H1 (cell line): ENCODE measurements around the gene FBLN2.

Source experiments
- CTCF ChIP-seq, 3 experiments: IDR thresholded peaks; 1 replicate in 2 of 3; 2 replicates in 1 of 3; pipeline versions ENCODE4 v1.5.1 to v1.6.1; 2011; ENCODE audit warnings: low read length in 3 of 3, mild to moderate bottlenecking in 3 of 3, inconsistent platforms in 2 of 3, low read depth in 1 of 3, moderate library complexity in 1 of 3; ENCODE audit not compliant: insufficient read depth in 1 of 3; ENCODE audit errors: control extremely low read depth in 1 of 3
- EZH2 ChIP-seq: fragments of 200-600 bp; sonication (generic); IDR thresholded peaks from 2 replicates; pipeline ENCODE4 v1.7.1; 2012; ENCODE audit warnings: low read depth, mild to moderate bottlenecking, moderate library complexity, low read length, inconsistent platforms; ENCODE audit not compliant: severe bottlenecking
- GTF2F1 ChIP-seq: IDR thresholded peaks from 2 replicates; pipeline ENCODE4 v1.6.1; 2012; ENCODE audit warnings: low read depth, low read length, improper control_type of control experiment, borderline replicate concordance
- HDAC2 ChIP-seq, 2 experiments: fragments of 300-600 bp in 1 of 2; sonication (generic) in 1 of 2; IDR thresholded peaks; 2 replicates each; pipeline ENCODE4 v1.6.1; 2011 to 2012; ENCODE audit warnings: low read depth in 2 of 2, low read length in 2 of 2, mild to moderate bottlenecking in 2 of 2, moderate library complexity in 2 of 2, borderline replicate concordance in 1 of 2, inconsistent platforms in 1 of 2
- POLR2A ChIP-seq, 2 experiments: IDR thresholded peaks; 1 replicate in 1 of 2; 2 replicates in 1 of 2; pipeline ENCODE4 v1.6.1; 2011; ENCODE audit warnings: low read depth in 2 of 2, low read length in 2 of 2, mild to moderate bottlenecking in 2 of 2; ENCODE audit errors: control extremely low read depth in 1 of 2
- SIN3A ChIP-seq, 2 experiments: IDR thresholded peaks in 1 of 2; conservative IDR thresholded peaks in 1 of 2; 2 replicates each; pipeline ENCODE4 v1.6.1; 2011 to 2012; ENCODE audit warnings: low read length in 2 of 2, improper control_type of control experiment in 1 of 2, low read depth in 1 of 2, mild to moderate bottlenecking in 1 of 2
- TEAD4 ChIP-seq: IDR thresholded peaks from 2 replicates; pipeline ENCODE4 v1.6.1; 2012; ENCODE audit warnings: low read depth, low read length, inconsistent platforms, mixed read lengths
- YY1 ChIP-seq: IDR thresholded peaks from 2 replicates; pipeline ENCODE4 v1.6.1; 2011; ENCODE audit warnings: low read depth, mild to moderate bottlenecking, low read length
- TF ChIP-seq, protein P1 (sequence below): IDR thresholded peaks from 2 replicates; pipeline ENCODE4 v1.6.1; 2012; ENCODE audit warnings: inconsistent platforms

- TF ChIP-seq HDAC2 (IDR thresholded peaks at IDR 0.05; ENCODE audit: borderline replicate concordance in 1 of 2, low read depth in 2 of 2, low read length in 2 of 2), result no peak
- no peak for TF ChIP-seq POLR2A (IDR thresholded peaks at IDR 0.05; ENCODE audit: control extremely low read depth in 1 of 2, low read depth in 2 of 2, low read length in 2 of 2)
- TF ChIP-seq EZH2, result no peak
- no peak for TF ChIP-seq CTCF (IDR thresholded peaks at IDR 0.05; ENCODE audit: control extremely low read depth in 1 of 3, insufficient read depth in 1 of 3, low read depth in 1 of 3, low read length in 3 of 3)
- TF ChIP-seq SIN3A (conservative IDR thresholded peaks at IDR 0.05 in 1 of 2, IDR thresholded peaks at IDR 0.05 in 1 of 2; ENCODE audit: low read depth in 1 of 2, low read length in 2 of 2), result no peak
- TF ChIP-seq YY1, result no peak
- no peak for TF ChIP-seq TEAD4
- no peak for TF ChIP-seq GTF2F1
- TF ChIP-seq, protein P1, sequence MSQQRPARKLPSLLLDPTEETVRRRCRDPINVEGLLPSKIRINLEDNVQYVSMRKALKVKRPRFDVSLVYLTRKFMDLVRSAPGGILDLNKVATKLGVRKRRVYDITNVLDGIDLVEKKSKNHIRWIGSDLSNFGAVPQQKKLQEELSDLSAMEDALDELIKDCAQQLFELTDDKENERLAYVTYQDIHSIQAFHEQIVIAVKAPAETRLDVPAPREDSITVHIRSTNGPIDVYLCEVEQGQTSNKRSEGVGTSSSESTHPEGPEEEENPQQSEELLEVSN, result no peak
Observed at GRCh38 chr3:13584901-13585300, 36.0 kb downstream of the FBLN2 start.
